Measurements from ENCODE around the gene FAM13B.

Gene FAM13B

GRCh38 chr5:137890845-137891244, 142.0 kb downstream of the FAM13B start:
- DNase-seq = no peak

GRCh38 chr5:137888863-137889759, 143.8 kb downstream of the FAM13B start, which contains the start of gene PKD2L2:
PKD2L2 (plus strand) TSS chr5:137889457; CDS start chr5:137889492, 35 bp downstream.
- DNase-seq = peak; percentile 46

DNA sequence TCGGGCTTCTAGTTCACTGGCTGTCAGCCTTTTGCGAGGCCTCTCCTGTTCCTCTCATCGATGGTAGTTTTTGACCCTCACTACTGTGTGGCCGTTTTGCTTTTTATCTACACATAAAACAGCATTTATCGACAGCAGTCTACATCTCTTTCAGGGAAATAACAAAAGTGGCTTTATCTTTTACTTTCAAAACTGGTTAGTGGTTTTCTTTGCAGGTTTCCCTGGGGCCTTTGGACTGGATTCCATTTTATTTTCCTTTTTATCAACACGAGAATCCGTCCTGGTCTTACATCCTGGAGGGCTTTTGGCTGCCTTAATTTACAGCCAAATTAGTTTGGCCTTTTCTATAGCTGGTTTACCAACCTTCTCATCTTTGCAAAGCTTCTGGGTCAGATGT, 144.4 kb downstream of the FAM13B start:
- no peak for DNase-seq
